ENCODE measurements around the gene CARMIL3. TPM values are rescaled to one million over a fixed set of nuclear protein-coding genes. Genes with fewer than 3 reads are reported as not detected.

Gene CARMIL3
- total RNA-seq, 1 donor from 2014 or later: 0.08 TPM

DNA sequence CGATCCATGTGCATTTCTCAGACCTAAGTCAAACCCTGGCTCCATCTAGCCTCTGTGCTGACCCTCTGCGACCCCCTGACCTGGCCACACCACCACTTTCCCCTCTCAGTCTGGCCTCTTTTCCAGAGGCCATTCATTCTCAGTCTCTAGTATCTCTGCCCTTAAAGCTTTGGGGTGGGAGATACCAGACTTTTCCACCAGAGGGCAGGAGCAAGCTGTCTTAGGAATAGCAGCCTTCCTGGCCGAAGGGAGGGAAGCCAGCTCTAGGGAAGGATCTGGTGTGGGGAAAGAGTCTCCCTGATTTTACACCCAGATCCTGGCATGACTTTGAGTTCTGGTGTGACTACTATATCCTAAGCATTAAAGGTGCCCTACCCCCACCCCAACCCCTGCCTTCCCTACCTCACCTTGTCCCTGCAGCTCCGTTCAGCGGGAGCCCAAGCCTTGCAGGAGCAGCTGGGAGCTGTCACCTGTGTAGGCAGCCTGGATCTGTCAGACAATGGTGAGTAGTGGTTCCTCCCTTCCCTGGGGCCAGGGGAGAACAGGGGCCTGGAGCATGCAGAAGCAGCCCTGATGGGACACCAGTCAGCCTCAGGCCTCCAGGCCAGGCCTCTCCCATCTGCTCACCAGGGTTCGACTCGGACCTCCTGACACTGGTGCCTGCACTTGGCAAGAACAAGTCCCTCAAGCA lies 6.6 kb downstream of the CARMIL3 start:
- intact Hi-C loops (cut with DNase I): loop anchor here (2.0 to 5.0 kb wide), 2 partner anchors 32 to 49 kb away; no protein-coding TSS in a partner anchor
- DNase-seq (ENCODE audit: missing footprints): no peak
- peak; percentile 77 for ATAC-seq

DNA sequence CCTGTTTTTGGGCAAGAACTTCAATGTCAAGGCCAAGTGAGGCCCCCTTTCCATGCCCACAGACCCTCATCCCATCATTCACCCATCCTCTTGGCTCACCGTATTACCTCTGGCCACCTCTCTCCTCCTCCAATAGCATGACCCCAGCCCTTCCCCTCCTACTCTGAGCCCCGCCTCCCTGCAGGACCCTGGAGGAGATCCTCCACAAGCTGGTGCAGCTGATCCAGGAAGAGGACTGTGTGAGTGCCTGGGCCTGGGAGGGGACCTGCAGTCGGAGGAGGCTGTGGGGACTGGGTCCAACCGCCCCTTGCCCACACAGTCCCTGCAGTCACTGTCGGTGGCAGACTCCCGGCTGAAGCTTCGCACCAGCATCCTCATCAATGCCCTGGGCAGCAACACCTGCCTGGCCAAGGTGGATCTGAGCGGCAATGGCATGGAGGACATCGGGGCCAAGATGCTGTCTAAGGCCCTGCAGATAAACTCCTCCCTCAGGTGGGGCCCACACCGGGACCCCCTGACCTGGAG lies 7.2 kb downstream of the CARMIL3 start:
- intact Hi-C loops (cut with DNase I): loop anchor here (2.0 to 5.0 kb wide), 2 partner anchors 32 to 48 kb away; no protein-coding TSS in a partner anchor
- DNase-seq (ENCODE audit: missing footprints): no peak
- ATAC-seq: no peak

DNA sequence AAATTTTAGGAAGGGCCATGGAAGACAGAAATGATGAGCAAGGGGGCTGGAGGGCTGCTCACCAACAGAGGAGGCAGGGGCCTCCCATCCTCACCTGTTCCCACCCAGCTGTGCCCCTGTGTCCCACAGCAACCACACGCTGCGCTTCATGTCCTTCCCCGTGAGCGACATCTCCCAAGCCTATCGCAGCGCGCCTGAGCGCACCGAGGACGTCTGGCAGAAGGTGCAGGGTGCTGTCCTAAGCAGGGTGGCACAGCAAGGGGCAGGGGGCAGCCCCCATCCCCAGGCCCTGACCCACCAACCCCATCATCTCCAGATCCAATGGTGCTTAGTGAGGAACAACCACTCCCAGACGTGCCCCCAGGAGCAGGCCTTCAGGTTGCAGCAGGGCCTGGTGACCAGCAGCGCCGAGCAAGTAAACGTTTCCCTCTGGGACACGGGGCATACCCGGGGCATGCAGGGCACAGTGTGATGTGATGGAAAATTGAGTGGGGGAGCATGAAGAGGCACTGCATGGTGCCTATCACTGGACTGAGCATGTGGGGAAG lies 8.1 kb downstream of the CARMIL3 start:
- intact Hi-C loops (cut with DNase I): loop anchor here (2.0 to 5.0 kb wide), 2 partner anchors 31 to 47 kb away; no protein-coding TSS in a partner anchor
- ATAC-seq (no peak), DNase-seq (ENCODE audit: missing footprints) (no peak)

DNA sequence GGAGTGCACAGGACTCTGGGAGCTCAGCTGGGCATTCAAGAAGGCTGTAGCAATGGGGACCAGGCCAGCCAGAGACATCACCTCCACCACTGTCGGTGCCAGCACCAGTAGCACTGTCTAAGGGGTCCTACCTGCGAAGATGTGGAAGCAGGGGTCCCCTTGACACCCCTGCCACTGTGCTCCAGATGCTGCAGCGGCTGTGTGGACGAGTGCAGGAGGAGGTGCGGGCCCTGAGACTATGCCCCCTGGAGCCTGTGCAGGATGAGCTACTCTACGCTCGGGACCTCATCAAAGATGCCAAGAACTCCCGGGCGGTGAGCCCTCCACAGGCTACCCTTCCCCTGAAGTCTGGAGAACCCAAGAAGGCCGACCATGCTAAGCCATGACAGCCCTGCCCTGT lies 8.6 kb downstream of the CARMIL3 start:
- DNase-seq (ENCODE audit: missing footprints) (no peak), ATAC-seq (no peak)
- intact Hi-C loops (cut with DNase I): no loop called here

DNA sequence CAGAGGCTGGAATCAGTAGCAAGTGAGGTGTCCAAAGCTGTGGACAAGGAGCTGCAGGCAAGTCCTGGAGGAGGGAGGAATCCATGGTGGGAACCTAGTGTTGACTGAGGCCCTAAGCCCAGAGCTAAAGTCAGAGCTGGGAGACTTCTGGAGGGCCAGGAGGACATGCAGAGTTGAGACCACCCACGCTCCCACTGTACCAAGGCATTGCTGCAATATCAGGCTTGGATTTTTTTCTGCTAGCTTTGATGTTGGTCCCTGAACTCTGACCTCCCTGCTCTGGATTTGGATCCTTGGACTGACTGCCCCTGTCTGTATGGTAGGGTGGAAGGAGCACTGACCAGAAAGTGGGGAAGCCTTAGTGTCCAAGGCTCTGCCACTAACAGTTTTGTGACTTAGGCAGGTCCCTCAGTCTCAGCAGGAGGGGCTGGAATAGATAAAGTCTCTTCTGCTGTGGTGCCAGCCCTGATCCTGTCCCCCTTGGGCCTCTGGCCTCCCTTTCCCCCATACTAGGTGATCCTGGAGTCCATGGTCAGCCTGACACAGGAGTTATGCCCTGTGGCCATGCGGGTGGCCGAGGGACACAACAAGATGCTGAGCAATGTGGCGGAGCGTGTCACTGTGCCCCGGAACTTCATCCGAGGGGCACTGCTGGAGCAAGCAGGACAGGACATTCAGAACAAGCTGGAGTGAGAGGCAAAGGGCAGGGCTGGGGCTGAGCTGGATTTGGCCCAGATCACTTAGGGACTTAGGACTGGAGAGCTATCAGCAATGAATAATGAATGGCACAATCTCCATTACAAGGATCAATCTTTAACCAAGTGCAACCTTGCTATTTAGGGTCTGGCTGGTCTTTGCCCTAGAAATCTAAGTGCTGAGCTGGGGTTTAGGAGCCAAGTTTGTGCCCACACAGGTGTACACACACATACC lies 9.4 kb downstream of the CARMIL3 start:
- DNase-seq (ENCODE audit: missing footprints) (no peak), ATAC-seq (no peak)
- intact Hi-C loops (cut with DNase I): no loop called here

DNA sequence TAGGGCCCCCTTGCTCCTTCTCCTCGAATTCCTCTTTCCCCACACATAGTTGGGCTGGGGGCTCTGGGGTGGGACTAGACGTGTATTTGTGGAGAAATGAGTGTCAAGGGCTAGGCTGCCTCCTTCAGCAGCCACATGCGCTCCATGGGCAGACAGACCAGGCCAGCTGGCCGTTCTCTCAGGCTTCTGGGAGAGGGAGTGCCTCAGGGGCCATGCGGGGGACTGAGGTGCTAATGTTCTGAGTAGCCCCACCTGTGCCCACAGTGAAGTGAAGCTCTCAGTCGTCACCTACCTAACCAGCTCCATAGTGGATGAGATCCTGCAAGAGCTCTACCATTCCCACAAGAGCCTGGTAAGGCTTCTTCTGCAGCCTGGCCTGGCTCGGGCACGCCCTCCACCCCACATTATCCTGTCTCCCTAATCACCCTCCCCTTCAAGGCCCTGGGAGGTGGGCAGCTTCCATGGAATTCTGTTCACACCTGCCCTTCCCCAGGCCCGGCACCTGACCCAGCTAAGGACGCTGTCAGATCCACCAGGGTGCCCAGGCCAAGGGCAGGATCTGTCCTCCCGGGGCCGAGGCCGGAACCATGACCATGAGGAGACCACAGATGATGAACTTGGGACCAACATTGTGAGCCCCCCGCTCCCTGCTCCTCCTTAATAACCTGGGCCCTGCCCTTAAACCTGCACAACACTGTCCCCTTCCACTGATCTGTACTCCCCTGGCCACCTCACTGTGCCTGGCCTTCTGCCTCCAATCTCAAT lies 10.6 kb downstream of the CARMIL3 start:
- DNase-seq (ENCODE audit: missing footprints) (no peak), ATAC-seq (no peak)
- intact Hi-C loops (cut with DNase I): no loop called here

DNA sequence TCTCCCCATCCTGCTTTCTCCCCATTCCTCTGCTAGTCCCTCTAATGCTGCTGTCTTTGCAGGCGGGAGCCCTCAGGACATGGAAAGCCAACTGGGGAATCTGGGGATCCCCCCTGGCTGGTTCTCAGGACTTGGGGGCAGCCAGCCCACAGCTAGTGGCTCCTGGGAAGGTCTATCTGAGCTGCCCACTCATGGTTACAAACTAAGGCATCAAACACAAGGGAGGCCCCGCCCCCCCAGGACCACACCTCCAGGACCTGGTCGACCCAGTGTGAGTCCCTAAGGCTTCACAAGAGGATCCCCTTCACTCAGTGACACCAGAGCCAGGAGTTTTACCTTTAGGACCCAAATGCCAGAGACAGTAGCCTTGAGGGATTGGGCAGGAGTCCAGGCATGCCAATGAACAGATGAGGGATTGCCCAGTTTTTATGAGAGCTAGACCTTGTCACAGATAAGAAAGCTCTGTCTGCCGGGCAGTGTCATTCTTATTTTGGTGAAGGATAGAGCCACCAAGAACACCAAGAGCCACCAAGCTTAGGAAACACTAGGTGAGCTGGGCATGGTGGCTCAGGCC lies 11.5 kb downstream of the CARMIL3 start:
- no peak for DNase-seq (ENCODE audit: missing footprints)
- intact Hi-C loops (cut with DNase I): no loop called here

DNA sequence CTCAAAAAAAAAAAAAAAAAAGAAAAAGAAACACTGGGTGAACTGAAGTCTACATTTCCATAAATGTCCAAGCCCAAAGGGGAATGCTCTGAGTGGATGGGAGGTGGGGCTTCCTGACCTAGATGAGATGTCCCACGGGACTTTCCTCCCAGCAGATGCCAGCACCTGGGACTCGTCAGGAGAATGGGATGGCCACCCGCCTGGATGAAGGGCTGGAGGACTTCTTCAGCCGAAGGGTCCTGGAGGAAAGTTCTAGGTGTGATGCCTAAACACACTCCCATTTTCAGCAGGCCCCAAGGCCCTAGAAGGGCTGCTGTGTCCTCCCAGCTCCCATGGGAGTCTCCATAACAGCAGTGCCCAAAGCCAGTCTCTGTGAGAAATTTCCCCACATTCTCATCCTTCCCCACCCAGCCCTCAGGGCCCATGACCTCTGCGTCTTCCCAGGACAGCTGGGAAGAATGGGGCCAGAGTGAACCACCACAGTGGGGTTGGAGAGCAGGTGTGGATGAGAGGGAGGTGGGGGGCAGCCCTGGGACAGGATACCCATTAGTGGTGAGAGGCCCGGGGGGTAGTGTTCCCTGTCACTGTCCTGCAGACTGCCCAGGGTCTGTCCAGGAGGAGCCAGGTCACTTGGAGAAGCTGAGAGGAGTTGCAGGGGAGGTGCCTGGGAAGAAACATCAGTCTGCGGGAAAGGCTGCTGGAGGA lies 12.4 kb downstream of the CARMIL3 start:
- no peak for ATAC-seq

More for the DNA sequence above, 11.5 kb downstream of the CARMIL3 start:
- ATAC-seq: no peak

DNA sequence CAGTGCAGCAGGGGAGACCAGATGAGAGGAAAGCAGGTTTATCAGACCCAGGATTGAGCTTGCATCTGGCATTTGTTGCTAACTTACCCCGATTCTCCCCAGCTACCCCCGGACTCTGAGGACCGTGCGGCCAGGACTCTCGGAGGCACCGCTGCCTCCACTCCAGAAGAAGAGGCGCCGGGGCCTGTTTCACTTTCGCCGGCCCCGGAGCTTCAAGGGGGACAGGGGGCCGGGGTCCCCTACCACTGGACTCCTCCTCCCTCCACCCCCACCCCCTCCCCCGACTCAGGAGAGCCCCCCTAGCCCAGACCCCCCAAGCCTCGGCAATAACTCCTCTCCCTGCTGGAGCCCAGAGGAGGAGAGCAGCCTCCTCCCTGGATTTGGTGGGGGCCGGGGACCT lies 13.0 kb downstream of the CARMIL3 start:
- intact Hi-C loops (cut with DNase I): no loop called here
- no peak for DNase-seq (ENCODE audit: missing footprints)

More for the DNA sequence above, 12.4 kb downstream of the CARMIL3 start:
- intact Hi-C loops (cut with DNase I): no loop called here
- DNase-seq (ENCODE audit: missing footprints): no peak

DNA sequence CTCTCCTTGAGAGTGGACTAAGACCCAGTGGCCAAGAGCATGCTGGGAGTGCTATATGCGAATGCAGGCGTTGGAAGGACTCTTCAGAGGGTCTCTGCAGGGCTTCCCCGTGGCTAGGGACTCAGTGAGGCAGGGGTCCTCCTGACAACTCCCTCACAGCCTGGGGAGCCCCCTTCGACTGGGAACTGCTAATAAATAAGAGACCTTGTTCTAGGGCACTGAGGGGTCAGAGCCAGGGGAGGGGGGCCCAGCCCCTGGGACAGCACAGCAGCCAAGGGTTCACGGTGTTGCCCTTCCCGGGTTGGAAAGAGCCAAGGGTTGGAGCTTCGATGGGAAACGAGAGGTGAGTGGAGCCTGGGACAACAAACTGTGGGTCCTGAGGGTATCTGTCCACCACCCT lies 13.6 kb downstream of the CARMIL3 start:
- ATAC-seq: no peak
- intact Hi-C loops (cut with DNase I): no loop called here

More for the DNA sequence above, 13.0 kb downstream of the CARMIL3 start:
- ATAC-seq: no peak

DNA sequence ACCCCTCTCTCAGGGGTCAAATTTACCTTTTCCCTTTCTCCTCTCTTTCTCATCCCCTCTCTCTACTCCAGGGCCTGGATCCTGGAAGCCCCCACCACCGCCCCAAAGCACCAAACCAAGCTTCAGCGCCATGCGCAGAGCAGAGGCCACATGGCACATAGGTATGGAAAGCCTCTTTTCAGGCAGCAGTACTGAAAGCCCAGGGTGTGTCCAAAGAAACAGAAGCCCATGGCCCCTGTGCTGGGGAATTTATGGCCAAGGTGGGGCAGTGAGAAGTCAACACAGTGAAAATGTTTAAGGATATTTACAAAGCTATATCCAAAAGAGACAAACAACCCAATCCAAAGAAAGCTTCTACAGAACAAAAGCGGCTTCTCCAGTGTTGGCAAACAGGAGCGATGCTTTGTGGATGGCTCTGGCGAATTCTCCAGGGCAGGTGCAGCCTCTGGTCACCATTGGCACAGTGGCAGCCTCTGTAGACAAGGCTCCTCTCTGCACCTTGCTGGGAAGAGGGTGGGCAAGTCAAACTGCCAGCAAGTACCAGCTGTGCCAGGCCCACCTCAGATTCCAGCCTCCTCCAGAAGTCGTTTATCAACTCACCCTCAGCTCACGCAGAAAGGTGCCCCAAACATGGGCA lies 14.8 kb downstream of the CARMIL3 start:
- DNase-seq (ENCODE audit: missing footprints): no peak
- no peak for ATAC-seq
- intact Hi-C loops (cut with DNase I): no loop called here

More for the DNA sequence above, 13.6 kb downstream of the CARMIL3 start:
- DNase-seq (ENCODE audit: missing footprints): no peak

DNA sequence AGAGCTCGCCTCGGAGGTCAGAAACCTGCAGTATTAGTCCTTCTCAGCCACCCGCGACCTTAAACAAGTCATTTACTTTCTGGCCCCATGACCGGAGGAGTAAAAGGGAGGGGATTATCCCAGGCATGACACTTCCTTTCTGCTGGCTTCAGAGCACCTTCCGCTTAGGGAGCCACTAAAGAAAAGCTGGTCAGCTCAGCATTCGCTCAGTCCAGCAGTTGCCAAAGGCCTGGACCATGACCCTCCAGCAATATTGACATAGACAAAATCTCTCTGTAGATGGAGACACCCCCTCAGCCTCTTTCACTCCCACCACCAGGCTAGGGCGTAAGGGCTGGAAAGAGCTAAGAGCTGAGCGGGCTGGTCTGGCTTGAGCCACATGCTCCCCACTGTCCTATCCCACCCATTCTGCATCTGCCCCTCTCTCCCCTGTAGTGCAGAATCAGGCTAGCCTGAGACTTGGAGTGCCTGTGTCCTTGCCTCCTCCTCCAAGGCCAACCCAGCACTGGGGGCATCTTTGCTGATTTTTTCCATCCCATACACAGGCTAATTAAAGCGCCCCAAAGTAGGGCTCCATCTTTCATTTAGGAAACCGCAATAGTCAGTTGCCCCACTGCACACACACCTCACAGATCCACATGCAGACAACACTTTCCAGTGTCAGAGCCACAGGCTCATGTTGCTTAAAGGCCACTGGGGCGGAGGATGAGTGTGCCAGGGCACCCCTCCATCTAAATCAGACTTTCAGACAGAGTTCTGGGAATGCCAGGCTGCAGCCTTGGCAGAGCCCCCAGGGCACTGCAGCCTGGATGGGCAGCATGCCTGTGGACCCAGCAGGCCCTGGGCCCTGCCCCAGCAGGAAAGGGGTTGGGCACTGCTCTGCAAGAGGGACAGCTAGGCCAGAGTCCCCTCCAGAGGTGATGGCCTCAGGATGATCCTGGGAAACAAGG lies 15.6 kb downstream of the CARMIL3 start:
- intact Hi-C loops (cut with DNase I): no loop called here

DNA sequence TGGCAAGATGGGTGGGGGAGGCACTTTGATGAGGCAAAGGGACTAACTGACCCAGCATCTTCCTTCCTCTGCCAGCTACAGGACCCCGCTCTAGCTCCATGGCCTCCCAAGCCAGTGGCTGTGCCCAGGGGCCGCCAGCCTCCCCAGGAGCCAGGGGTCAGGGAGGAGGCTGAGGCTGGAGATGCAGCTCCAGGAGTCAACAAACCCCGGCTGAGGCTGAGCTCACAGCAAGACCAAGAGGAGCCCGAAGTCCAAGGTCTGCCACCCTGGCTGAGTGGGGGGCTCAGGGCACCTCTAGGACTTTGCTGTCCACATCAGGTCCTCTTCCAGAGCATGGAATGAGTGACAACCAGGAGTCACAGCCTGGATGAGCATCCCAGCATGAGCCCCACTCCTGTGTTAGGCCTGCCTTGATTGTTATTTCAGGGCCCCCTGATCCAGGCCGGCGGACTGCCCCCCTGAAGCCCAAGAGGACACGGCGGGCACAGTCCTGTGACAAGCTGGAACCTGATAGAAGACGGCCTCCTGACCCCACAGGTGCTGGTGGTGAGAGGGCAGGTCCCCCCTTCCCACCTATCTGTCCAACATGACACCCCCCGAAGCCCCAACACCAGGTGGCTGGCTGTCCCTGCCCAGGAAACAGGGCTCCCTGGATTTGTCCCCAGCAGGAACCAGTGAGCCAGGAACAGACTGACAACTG lies 17.1 kb downstream of the CARMIL3 start:
- no peak for DNase-seq (ENCODE audit: missing footprints)
- no peak for ATAC-seq
- intact Hi-C loops (cut with DNase I): no loop called here

More for the DNA sequence above, 15.6 kb downstream of the CARMIL3 start:
- DNase-seq (ENCODE audit: missing footprints) (no peak), ATAC-seq (no peak)

DNA sequence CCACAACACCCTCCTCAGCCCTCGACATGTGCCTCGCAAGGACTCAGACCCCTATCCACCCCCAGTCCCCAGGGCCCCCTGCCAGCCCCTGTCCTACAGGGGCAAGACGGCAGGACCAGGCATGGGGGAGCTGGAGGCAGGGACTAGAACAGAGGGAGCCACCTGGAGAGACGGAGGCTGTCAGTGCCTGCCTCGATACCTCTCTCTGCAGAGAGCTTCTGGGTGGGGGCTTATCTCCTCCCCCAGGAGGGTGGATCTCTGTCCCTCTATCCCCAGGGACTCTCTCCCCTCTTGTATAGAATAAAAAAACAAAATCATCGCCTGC lies 17.6 kb downstream of the CARMIL3 start:
- ATAC-seq (no peak), DNase-seq (ENCODE audit: missing footprints) (no peak)
- intact Hi-C loops (cut with DNase I): no loop called here

DNA sequence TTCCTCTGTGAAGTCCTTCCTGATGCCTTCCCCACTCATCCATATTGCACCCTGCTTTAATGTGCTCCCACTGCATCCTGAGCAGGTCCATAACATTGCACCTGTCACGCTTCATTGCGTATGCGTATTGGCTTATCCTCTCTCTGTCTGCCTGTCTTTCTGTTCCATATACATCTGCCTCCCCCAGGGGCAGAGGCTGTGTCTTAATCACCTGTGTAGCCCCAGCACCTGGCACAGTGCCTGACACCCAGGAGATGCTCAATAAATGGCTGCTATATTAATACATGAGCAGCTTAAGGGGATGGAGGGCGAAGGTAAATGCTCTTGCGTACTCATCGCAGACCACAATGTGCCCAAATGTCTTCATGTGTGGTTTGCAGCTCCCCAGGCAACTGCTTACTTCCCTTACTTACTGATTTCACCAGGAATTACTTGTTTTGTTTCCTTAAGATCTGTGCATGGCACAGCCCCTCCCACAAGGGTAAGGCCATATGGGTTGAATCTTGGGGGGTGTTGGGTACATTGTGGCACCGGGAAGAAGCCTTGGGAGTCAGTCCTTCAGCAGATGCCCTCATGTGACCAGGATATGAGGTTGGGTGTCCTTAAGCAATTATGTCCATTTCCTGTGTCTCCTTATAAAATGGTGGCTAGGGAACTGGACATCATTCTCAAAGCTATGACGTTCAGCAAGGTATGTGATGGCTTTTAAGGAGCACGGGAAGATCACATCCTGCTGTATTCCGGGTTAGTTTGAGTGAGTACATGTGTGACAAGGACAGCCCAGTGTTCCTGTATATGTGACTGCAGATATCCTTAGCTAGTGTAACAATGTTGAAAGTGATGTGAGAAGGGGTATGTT lies 18.7 kb downstream of the CARMIL3 start:
- ATAC-seq (no peak), DNase-seq (ENCODE audit: missing footprints) (no peak)
- intact Hi-C loops (cut with DNase I): no loop called here
